NCI-H2227 treated with DMSO at 0.1 percent for 48 hours (cell line): ENCODE results near the gene EVI2B.
"Not testable (repeated sequence)": the region's sequence is repeated elsewhere in the genome, so short reads cannot be mapped to it uniquely, and the experiment has no call there.

Experiments used
- DNase-seq: peaks from one replicate; lab custom pipeline; 2025; lab: John Stamatoyannopoulos, UW

The EVI2B gene

DNA sequence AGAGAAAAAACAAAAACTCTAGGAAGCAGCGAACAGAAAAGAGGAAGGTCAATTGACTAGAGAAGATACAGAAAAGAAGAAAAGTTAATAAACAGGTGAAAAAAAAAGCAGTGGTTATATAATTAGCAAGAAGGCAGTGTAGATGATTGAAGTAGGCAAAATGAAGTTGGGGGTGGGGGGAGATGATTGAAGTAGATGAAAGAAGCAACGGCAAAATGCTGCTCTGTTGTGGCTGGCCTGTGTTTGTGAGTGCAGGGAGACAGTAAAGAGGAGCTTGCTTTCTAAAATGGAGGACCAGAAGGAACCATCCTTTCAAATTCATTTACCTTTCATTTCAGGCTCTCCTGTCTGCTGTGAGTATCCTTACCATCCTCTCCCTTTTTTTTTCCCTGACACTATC, 3.6 kb downstream of the EVI2B start:
- DNase-seq, result no peak

DNA sequence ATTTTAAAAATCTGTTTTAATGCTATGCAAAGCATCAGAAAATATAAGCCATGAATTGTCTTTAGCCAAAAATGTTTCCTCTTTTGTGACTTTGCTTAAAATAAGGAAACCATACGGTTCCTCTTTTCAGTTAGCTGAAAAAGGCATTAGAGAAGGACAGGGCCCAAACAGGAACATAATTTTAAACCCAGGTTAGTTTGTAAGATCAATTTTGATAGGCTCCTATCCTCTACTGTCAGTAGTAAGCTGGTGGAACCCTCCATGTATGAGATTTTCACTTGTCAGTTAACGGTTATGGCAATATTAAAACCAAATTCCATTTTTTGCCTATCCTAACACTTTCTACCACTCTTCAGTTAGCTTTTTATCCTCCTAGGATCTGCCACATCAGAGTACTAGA, 4.3 kb downstream of the EVI2B start:
- no peak for DNase-seq

- DNase-seq, result no peak
Measured at GRCh38 chr17:31308372-31309334, 5.2 kb downstream of the EVI2B start.

GRCh38 chr17:31307640-31308039, 6.2 kb downstream of the EVI2B start:
- DNase-seq, result no peak

GRCh38 chr17:31299624-31300023, 14.2 kb downstream of the EVI2B start:
- no peak for DNase-seq

GRCh38 chr17:31297090-31297489, 16.8 kb downstream of the EVI2B start, which contains the start of gene OMG:
TSS of gene OMG (minus strand) at chr17:31297239. CDS start at chr17:31296331, 908 bp downstream.
- DNase-seq, result no peak

DNA sequence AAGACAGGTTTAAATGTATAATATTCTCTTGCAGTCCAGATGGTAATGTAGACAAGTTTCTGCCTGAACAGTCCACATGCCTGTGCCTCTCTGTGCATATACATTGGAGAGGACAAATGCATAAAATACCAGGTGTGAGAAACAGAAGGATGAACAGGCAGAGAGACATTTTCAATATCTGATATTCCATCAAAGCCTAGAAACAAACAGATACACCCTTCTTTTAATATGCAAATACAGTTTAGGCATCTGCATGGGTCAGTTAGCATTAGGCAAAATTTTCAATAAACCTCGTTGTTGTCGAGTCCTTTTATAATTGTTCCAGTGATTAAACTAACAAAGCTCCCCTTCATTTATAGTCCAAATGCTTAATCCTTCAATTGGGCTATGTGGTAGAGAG, 17.7 kb downstream of the EVI2B start:
- no peak for DNase-seq

DNA sequence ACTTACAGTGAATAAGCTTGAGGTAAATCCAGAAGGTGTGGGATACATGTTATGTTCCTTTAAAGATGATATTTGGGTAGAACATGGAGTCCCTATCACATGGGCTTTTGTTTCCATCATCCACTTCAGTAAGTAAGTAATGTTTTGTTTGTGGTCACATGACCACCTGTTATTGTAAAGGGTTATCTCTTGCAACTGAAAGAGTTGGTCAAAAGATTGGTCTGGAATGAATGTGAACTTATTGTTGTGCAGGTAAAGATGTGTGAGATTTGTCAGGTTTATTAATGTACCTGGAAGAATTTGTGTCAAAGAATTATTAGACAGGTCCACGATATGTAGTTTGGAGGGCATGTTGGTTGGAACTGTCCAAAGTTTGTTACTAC, 18.4 kb downstream of the EVI2B start:
- no peak for DNase-seq

DNA sequence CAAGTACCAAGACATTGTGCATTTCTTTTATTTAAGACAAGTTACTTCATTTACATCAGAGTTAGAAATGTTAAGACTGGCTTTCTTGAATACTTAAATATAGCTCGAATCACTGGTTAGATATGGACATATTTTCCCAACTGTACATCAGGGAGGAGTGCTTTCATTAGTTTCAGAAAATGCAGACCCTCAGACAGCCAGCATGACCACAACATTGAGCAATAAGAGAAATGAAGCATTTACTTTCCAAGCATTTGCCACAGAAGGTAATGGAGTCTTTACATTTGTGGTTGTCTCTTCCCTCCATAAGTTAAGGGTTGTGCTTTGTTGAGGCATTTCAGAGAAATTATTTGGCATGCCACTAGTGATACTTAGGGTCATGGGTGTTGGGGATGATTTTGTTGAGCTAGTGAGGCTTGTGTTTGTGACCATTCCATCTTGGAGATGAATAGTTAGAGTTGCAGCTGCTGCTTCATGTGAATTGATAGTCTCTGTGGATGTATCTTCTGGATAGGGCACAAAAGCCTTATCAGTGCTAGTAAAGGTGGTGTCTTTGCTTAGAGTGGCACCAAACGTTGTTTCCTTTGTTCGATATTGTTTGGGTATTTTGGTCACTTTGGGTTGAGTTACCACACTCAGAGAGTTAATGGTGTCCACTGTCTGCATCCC, 18.9 kb downstream of the EVI2B start:
- no peak for DNase-seq

DNA sequence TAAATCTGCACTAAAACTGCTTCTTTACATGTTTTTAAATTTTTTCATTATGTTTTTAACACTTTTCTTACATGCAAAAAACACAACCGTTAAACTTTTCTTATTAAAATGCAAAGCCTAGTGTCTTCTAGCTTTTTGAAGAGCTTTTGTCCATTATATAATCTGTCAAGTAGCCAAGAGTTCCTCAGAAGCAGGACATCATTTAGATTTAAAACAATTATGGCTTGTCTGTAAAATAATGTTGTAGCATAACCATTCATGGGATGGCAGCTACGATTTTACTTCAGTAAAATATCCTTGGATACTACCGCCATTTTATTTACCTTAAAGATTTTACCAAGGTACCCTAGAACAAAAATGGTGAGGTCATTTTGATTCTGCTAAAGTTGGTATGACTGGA, 19.6 kb downstream of the EVI2B start:
- no peak for DNase-seq

DNA sequence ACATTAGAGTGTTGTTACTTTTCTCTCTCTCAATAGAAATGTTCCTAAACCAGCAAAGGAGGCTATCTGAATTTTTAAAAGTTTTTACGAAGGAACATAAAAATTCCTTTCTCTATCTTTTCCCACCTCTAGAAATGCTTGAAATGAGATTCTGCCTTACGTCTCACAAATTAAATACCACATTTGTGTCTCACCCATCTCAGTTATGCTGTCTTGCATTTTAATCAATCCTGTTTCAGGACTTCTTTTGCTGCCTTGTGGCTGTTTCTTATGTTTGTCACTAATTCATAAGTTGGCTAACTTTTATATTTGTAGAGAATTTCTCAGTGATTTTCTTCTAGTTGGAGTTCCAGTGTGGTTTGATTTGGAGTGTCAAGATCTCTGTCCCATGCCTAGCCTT, 20.3 kb downstream of the EVI2B start:
- DNase-seq, result no peak

GRCh38 chr17:31291820-31292219, 22.0 kb downstream of the EVI2B start:
- no peak for DNase-seq

DNA sequence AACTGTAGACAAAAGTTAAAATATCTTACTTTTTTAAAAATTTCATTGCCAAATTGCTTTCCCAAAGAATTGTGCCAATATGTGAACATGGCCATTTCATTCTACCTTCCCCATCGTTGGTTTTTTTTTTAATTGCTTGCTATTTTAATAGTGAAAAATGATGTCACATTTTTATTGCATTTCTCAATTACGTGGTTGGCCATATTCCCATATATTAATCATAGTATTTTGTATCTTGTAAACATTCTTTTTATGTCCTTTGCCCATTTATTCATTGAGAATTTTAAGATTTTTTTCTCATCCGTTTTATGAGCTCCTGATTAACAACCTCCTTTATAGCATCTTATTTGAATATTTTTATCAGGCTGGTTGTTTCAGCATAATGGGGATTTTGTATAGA, 24.1 kb downstream of the EVI2B start:
- DNase-seq, result no peak

GRCh38 chr17:31287932-31288331, 25.9 kb downstream of the EVI2B start:
- not testable (repeated sequence) for DNase-seq

GRCh38 chr17:31286587-31286986, 27.3 kb downstream of the EVI2B start:
- no peak for DNase-seq

DNA sequence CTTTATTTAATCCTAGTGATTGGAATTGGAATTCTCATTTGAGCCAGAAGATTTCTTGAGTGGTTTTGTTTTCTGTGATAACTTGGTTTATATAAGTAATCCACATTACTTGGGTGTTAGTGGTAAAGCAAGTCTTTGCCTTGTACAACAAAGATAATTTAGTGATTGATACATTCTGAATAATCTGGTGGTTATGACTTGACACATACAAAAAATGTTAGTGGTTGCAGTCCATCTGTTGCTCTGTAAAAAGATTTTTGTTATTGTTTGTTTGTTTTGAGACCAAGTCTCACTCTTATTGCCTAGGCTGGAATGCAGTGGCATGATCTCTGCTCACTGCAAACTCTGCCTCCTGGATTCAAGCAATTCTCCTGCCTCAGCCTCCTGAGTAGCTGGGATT, 30.0 kb downstream of the EVI2B start:
- DNase-seq, result no peak

- DNase-seq, result no peak
Measured at GRCh38 chr17:31281061-31281460, 32.8 kb downstream of the EVI2B start.

GRCh38 chr17:31279401-31279800, 34.5 kb downstream of the EVI2B start:
- DNase-seq, result no peak

GRCh38 chr17:31275116-31275515, 38.7 kb downstream of the EVI2B start:
- DNase-seq, result no peak

- no peak for DNase-seq
Measured at GRCh38 chr17:31274252-31274651, 39.6 kb downstream of the EVI2B start.

GRCh38 chr17:31273516-31273915, 40.3 kb downstream of the EVI2B start:
- no peak for DNase-seq

- DNase-seq, result no peak
Measured at GRCh38 chr17:31272803-31273202, 41.1 kb downstream of the EVI2B start.

DNA sequence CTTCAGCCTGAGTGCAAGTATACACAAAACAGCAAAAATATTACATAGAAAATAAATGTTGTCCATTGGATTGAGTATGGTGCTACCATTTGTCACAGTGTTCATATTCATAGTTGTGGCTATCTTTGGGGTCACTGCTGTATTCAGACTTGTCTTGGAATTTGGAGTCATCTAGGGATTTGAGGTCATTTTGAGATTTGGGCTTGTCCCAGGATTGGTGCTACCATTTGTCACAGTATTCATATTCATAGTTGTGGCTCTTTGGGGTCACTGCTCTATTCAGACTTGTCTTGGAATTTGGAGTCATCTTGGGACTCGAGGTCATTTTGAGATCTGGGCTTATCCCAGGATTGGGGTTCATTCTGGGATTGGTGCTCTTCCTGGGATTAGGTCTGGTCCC, 41.6 kb downstream of the EVI2B start:
- DNase-seq, result no peak
